ENCODE measurements around the gene TRAF7.
"Not testable (repeated sequence)": the region's sequence is repeated elsewhere in the genome, so short reads cannot be mapped to it uniquely, and the experiment has no call there.

Gene TRAF7

DNA sequence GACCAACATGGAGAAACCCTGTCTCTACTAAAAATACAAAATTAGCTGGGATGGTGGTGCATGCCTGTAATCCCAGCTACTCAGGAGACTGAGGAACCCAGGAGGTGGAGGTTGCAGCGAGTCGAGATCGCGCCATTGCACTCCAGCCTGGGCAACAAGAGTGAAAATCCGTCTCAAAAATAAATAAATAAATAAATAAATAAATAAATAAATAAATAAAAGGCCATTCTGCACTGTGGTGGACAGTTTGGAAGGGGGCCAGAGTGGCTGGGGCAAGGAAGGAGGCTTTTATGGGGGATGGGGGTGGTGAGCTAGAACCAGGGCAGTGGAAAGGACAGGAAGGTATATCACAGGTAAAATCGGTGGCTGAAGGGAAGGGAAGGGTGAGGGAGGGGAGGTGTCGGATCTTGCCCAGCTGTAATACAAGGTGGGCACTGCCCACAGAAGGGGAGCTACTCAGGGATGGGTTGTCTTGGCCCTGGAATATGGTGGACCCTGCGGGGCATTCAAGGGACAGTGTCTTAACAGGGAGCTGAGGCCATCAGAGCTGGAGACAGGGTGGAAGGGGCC lies 47.6 kb downstream of the TRAF7 start:
- not testable (repeated sequence) for DNase-seq (ENCODE audit: low spot score)

DNA sequence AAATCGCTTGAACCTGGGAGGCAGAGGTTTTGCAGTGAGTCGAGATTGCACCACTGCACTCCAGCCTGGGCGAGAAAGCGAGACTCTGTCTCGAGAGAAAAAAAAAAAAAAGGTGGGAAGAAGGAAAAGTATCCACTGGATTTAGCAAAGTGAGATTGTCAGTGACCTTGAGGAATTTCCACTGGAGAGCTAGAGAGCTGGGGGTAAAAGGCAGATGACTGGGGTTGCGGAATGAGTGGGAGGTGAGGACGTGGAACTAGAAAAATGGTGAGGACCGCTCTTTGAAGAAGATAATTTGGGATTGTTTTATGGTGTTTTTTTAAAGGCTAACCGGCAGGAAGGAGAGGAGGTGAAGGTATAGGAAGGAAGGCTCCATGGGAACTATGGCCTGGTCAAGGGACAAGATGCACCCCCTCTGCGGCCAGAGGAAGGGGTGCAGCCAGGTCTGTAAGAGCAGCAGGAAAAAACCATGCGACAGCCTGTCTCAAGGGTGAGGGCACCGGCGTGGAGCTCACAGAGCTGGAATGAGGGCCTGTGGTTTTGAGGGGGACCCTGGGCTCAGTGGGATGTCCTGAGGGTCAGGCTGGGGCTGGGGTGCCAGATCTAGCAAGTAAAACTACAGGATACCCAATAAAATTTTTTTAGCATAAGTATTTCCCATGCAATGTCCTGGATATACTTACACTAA lies 49.0 kb downstream of the TRAF7 start:
- DNase-seq (ENCODE audit: low spot score) = no peak

DNA sequence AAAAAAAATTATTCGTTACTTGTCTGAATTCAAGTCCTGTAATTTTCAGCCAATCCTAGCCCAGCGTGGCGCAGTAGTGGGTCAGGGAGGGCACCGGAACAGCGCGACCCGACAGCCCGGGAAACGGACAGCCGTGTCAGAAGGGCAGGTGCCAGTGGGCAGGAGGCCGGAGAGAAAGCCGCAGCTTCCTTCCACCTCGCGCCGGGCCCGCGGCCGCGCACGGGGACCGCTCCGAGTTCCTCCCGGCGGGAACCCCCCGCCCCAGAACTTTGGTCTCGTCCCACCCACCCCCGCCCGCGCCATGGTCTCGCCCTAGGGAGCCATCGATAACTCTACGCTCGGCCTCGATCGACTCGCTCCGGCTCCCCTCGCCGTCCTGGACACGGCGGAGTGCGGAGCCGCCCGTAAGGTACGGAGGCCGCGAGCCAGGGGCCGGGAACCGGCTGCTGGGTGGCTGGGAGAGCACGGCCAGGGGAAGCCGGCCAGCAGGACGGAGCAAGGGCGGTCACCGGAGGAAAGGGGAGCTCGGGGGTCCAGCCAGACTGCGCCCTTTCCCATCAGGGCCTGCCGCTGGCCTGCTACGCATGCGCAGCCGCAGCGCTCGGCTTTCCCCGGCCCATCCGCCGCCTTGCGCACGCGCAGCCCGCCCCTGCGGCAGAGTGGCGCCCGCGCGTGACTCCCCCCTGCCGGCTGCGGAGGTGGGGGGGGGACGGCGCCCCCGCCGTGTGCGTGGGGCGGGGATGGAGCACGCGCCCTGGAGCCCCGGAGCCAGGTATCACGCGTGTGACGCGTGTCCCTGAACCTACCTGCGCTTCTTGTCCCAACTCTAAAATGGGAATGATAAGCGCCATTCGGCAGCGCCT lies 49.8 kb downstream of the TRAF7 start, which contains the start of gene MLST8:
Gene MLST8 (plus strand): TSS at position 351 of the 863 bp plus-strand sequence. CDS start 632 bp downstream, outside the sequence.
- DNase-seq (ENCODE audit: low spot score) = peak; percentile 80

DNA sequence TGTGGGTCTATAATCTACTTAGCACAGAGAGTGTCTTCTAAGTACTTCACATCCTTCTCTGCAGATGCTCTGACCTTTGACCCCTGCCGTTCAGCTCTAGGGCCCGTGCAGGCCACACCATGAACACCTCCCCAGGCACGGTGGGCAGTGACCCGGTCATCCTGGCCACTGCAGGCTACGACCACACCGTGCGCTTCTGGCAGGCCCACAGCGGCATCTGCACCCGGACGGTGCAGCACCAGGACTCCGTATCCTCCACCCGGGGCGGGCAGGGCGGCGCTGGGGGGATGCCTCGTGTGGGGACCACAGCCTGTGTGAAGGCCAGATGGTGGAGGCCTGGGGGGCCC lies 50.4 kb downstream of the TRAF7 start:
- DNase-seq (ENCODE audit: low spot score) = no peak

DNA sequence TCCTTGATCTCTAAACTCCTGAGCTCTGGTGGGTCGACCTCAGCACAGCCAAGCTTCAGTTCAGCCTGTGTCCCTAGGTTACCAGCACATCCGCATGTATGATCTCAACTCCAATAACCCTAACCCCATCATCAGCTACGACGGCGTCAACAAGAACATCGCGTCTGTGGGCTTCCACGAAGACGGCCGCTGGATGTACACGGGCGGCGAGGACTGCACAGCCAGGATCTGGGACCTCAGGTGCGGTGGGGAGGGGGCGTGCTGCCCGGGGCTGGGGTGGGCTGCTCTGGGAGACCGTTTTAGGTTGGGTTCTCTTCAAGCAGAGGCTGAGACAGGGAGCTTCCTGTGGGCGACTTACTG lies 50.8 kb downstream of the TRAF7 start:
- no peak for DNase-seq (ENCODE audit: low spot score)

DNA sequence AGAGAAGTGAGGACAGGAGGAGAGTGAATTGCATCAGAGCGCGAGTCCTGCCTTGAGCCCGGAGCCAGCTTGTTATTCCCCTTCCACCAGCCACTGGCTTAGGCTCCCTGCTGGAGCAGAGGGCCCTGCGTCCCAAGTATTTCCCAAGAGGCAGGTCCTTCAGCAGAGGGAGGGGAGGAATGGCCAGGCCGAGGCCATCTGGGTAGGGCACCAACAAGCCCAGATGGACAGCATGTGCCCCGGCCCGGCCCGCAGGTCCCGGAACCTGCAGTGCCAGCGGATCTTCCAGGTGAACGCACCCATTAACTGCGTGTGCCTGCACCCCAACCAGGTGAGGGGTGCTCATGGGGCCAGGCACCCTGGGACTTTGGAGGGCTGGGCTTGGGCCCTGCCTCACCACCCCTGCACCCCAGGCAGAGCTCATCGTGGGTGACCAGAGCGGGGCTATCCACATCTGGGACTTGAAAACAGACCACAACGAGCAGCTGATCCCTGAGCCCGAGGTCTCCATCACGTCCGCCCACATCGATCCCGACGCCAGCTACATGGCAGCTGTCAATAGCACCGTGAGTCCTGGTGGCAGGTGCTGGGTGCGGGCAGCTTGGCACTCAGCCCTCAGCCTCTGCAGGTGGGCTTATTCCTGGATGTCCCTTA lies 51.3 kb downstream of the TRAF7 start:
- no peak for DNase-seq (ENCODE audit: low spot score)

DNA sequence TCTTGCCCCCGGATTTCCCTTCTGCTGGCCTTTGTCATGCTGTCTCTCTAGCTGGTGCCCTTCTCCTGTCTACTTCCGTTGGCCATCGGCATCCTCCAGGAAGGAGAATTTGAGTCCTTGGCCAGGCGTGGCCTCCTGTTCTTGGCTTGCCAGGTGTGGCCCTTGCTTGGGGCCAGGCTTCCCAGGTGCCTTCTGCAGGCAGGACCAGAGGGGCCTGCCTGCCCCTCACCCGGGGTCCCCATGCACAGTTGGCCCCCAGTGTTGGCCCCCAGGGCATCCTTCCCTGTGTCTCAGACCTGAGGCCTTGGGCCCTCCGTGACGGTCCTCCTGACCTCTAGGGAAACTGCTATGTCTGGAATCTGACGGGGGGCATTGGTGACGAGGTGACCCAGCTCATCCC lies 52.3 kb downstream of the TRAF7 start:
- no peak for DNase-seq (ENCODE audit: low spot score)

DNA sequence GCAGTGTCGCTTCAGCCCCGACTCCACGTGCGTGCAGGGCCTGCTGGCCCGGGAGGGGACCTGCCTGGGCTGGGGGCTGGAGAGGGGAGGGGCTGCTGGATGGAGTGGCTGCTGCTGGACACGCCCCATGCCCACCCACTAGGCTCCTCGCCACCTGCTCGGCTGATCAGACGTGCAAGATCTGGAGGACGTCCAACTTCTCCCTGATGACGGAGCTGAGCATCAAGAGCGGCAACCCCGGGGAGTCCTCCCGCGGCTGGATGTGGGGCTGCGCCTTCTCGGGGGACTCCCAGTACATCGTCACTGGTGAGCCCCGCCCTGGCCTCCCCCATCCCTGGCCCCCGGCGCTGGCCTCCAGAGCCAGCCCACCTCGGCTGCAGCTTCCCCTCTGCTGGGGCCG lies 52.7 kb downstream of the TRAF7 start:
- no peak for DNase-seq (ENCODE audit: low spot score)

DNA sequence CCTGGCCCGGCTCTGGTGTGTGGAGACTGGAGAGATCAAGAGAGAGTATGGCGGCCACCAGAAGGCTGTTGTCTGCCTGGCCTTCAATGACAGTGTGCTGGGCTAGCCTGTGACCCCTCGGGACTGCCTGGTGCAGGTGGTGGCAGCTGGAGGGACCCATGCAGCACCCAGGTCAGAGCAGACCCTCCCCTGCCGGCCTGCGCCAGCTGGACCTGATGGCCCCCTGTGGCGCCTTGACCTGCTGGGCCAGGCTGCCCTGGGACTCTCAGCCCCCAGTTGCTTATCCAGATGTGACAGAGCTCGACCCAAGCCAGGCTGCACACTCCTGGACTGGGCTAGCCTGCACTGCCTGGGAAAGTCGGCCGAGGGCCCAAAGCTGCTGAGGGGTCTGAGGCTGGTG lies 53.2 kb downstream of the TRAF7 start:
- DNase-seq (ENCODE audit: low spot score) = no peak

DNA sequence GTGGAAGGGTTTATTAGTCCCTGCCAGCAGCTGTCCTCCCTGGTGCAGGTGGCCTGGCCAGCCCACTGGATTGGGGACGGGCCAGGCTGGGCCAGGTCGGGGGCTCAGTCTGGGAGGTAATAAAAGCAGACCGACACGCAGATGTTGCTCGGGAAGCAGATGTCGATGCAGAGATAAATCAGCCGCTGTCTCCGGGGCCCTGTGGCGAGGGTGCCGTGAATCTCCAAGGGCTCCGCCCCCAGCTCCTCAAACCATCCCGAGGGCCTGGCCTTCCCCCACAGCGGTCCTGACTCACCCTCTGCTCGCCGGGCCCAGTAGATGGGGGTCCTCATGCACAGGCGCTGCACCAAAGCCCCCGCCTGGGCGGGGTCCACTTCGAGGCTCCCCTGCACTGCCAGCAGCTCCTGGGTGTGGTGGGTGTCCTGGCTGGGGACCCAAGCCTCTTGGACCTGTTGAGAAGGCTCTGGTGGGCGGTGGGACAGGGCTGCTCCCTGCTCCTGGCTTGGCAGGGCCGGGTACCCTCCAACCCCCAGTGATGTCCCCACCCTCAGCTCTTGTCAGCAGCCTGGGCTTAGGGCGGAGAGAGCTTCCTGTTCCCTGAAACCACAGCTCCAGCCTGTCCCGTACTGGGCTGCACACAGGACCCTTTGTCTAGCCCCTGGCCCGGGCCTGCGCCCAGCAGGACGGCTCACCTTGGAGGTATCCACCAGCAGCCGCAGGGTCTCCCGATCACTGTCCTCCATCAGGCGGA lies 53.9 kb downstream of the TRAF7 start:
- DNase-seq (ENCODE audit: low spot score) = no peak

DNA sequence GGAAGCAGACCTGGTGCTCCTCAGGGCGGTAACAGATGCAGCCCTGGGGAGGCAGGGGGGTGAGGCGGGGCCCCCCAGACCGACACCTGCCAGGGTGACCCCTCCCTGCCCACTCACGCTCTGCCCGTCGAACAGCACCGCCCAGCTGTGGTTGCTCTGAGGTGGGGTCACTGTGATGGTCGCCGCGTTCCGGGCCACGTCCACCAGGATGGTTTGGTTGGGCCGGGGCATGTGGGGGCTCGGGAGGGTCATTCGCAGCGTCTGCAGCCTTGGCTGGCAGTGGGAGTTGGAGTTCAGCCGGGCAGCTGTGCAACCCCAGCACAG lies 54.4 kb downstream of the TRAF7 start:
- DNase-seq (ENCODE audit: low spot score) = no peak

DNA sequence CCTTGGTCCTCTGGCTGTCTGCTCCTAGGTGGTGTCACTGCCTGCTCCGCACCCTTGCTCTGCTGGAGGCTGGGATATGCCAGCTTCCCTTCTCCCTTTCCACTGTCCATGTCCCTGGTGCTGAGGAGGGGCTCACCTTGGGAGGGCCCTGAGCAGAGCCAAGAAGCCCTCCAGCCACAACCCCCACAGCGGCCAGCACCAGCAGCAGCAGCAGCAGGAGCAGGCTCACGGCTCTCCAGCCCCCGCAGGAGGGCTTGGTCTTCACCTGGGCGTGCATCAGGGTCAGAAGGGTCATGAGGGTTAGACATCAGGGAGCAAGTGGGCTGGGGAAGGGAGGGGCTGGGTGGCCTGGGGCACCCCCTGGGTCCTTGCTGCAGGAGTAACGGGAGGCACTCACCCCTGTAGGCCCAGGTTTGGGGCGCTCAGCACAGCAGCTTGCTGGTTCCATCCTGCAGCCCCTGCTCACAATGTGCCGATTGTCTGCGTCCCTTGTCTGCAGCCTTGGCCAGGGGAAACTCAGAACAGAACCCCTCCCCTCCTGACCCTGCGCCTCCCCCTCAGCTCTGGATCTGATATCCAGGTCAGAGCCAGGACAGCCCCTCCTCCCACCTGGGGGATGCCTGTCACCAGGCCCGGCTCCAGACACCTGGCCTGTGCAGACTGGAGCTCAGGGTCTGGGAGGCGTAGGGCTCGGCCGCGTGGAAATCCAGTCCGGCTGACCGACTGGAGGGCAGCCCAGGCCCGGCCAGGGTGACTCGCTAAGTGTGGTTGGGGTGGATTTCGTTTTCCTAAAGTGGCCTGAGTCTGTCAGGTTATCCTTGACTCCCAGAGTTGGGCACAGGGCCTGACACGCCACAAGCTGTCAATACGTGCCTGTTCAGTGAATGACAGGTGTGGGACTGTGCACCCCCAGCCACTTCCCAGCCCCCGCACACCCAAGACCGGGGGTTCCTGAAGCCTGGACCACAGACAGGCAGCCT lies 55.1 kb downstream of the TRAF7 start, which contains the start of gene BRICD5:
Gene BRICD5 (minus strand): TSS at position 478 of the 980 bp plus-strand sequence. CDS start 30 bp downstream, at position 448.
- DNase-seq (ENCODE audit: low spot score) = peak; percentile 35

DNA sequence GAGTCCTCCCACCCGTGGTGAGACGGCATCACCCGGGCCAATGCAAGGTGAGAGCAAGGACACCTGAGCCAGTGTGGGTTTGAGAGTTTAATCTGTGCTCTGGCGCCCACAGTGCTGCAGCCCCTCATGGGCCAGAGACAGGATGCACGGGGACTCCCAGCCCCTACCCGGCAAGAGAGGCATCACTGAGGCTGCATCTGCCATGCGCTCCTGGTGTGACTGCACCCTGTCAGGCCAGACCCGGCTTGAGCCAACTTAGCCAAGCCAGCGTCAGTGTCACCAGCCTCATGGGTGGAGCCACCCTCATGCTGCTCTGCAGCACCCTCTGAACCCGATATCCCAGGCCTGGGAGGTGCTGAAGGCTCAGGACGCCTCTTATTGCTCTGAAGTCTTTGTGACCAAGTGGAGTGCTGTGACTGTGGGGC lies 56.4 kb downstream of the TRAF7 start:
- no peak for DNase-seq (ENCODE audit: low spot score)

DNA sequence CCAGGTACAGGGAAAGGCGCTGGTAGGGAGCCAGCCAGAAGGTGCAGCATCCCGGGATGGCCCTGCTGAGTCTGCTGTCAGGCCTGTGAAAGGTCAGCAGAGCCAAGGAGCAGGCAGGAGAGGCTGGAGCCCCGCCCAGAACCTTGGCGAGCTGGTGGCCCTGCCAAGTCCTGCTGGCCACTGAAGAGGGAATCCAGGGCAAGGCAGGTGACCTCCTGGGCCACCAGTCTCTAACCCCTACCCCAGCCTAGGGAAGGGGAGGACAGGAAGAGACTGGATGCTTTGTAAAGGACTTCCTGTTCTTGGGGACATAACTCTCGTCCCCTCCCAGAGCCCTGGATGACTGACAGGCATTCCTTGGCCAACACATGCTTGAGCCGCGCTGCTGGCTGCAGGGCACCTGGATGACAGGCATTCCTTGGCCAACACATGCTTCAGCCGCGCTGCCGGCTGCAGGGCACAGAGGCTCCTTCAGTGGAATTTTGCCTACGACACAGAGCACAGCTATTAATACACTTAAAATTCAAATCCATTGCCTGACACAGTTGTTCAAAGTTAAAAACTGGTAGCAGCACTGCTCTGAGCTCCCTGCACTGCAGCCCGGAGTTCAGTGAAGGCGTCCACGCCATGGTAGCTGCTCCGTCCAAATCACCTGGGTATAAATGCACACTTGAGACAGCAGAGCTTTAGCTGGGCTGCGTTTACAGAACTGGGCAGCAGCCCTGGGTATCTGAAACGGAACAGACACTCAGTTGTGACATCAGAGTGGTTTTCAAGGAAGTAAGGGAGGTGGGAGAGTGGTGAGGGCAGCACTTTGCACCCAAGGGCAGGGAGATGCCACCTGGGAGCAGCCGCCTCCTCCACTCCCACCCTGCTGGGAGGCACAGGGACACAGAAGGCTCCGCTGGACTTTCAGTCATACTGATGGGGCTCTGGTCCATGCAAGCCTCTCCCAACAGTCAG lies 57.1 kb downstream of the TRAF7 start:
- peak; percentile 78 for DNase-seq (ENCODE audit: low spot score)

DNA sequence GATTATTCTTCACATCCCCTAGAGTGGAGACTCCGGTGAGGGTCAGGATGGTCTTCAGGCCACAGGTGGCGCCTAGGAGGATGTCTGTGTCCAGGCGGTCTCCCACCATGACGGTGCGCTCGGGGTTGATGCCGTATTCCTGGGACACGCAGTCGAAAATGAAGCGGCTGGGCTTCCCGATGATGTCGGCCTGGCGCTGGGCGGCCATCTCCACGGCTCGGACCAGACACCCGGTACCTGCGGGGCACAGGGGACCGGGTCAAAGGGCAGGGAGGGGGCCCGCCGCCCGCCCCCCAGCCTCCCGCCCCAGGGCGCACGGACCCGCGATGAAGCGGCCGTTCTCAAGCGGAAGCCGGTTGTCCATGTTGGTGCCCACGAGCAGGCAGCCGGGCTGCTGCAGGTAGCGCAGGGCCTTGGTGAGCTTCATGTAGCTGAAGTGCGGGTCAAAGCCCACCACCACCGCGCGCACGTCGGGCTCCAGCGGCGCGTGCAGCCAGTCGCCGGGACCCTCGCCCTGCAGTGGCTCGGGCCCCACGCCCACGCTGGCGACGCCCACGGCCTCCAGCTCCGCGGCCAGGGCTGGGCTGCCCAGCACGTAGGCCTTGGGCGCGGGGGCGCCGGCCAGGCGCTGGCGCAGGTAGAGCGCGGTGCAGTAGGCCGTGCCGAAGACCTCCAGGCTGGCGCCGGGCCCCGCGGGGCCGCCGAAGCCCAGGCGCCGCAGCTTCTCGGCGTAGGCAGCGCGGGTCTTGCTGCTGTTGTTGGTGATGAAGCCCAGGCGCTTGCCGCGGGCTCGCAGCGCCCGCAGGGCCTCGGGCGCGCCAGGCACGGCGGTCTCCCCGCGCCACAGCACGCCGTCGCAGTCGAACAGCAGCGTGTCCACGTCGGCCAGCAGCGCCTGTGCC lies 58.5 kb downstream of the TRAF7 start:
- DNase-seq (ENCODE audit: low spot score) = no peak

DNA sequence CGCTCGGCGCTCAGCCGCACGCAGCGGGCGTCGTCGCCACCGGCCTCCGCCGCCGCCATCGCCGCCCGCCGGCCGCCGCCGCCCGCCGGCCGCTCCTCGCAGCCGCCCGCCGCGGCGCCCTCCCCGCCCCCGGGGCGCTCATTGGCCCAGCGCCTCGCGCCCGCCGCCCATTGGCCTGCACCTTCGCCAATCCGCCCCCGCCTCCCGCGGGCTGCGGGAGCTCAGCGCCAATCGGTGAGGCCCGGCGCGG lies 59.1 kb downstream of the TRAF7 start, which contains the start of gene PGP:
Gene PGP (minus strand): TSS at position 122 of the 250 bp plus-strand sequence. CDS start 63 bp downstream, at position 59.
- no peak for DNase-seq (ENCODE audit: low spot score)

DNA sequence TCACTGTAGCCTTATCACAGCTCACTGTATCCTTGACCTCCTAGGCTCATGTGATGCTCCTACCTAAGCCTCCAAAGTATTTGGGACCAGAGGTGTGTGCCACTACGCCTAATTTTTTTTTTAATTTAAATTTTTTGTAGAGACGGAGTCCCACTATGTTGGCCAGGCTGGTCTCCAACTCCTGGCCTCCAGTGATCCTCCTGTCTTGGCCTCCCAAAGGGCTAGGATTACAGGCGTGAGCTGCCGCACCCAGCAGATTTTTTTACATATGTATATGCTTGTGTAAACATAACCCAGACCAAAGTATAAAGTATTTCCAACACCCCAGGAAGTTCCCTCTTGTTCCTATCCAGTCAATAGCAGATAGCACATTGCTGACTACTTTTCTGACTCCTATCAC lies 60.7 kb downstream of the TRAF7 start:
- no peak for DNase-seq (ENCODE audit: low spot score)

DNA sequence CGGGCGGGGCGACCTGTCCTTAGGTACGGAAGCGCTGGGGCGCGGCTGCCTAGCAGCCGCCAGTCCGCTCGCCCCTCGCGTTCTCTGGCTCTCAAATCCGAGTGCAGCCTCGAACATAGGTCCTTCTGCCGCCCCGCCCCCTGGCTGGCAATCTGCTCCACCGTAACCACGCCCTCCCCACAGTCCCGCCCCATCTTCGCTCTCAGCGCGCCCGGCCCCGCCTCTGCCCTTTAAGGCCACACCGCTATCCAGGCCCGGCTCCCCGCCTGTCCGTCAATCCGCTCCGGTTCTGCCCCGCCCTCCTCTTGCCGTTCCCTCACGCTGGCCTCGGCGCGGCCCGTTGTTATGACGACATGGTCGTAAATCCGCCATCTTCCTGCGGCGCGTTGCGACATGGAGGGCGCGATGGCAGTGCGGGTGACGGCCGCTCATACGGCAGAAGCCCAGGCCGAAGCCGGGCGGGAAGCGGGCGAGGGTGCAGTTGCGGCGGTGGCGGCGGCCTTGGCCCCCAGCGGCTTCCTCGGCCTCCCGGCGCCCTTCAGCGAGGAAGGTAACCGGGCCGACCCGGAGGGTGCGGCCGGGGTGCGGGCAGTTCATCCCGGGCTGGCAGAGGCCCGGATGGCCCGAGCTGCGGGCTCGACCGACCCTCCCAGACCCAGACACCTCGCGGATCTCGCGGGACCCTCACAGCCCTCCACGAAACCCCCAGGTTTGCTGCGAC lies 67.8 kb downstream of the TRAF7 start, which contains the start of gene E4F1:
Gene E4F1 (plus strand): TSS at position 371 of the 721 bp plus-strand sequence. CDS start 23 bp downstream, at position 394.
- DNase-seq (ENCODE audit: low spot score) = peak; percentile 99
